Cardiac atrium fibroblast (primary cell): Measurements from ENCODE around the gene LAMC1. TPM values are rescaled to one million over a fixed set of nuclear protein-coding genes. Genes with fewer than 3 reads are reported as not detected.

ENCODE experiments used
- total RNA-seq: library from RNA; depleted of rRNA; stranded (reverse); fragments of >200 nt; gene quantifications from 2 replicates; pipeline ENCODE4 v1.2.3, GENCODE V29; 2015

LAMC1 gene
- 1,085 and 1,111 TPM in 2 replicates for total RNA-seq

GRCh38 chr1:183023146-183023600 lies at the start of gene LAMC1:
Gene LAMC1, plus strand, starts transcription at chr1:183023420. Its CDS starts 297 bp downstream, at chr1:183023717.

GRCh38 chr1:183185941-183186490 lies 162.8 kb downstream of the LAMC1 start, which contains the start of gene LAMC2:
Gene LAMC2, plus strand, starts transcription at chr1:183186264. Its CDS starts 89 bp downstream, at chr1:183186353.

Other genes with a start within 250 kb of the LAMC1 start
- gene NPL, start 233.6 kb upstream of the LAMC1 start, total RNA-seq = 2.2 and 2.8 TPM in 2 replicates
- 67.2 and 99.1 TPM in 2 replicates for gene DHX9, start 184.1 kb upstream of the LAMC1 start, total RNA-seq
- not detected in 2 replicates for gene SHCBP1L, start 70.3 kb upstream of the LAMC1 start, total RNA-seq
- gene LAMC2, start 162.8 kb downstream of the LAMC1 start, total RNA-seq = 4.3 and 5.3 TPM in 2 replicates